SK-N-MC (cell line): ENCODE data around the gene SRM.

Experiments used
- EZH2 ChIP-seq: fragments of 200-600 bp; sonication (generic); IDR thresholded peaks from one replicate; pipeline ENCODE4 v1.6.1; 2017; ENCODE audit warnings: antibody characterized with exemption
- FOXP2 ChIP-seq: optimal IDR thresholded peaks from 2 replicates; pipeline ENCODE3; 2011; ENCODE audit warnings: mild to moderate bottlenecking, moderate library complexity; ENCODE audit not compliant: insufficient read depth; ENCODE audit errors: extremely low read length, control extremely low read depth
- POLR2AphosphoS5 ChIP-seq: IDR thresholded peaks from 2 replicates; pipeline ENCODE4 v1.6.1; 2012; ENCODE audit warnings: mild to moderate bottlenecking, low read depth, low read length, borderline replicate concordance

DNA sequence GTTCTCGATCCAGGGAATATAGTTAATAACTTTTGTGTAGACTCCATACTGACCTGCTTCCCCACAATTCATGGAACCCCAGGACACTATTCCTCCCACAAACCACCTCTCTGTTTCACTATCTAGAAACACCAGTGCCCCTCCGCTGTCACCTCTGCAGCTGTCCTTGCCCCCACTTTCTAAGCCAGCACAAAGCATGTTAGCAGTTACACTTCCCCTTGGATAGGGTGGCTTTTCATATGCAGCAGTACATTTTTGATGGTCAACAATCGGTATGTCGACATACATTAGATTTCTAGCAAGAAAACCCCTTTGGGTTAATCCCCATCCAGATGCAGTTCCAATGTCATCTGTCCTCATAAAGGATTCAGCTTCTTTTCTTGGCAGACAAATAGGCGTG lies 32.9 kb downstream of the SRM start:
- TF ChIP-seq POLR2AphosphoS5: peak; percentile 11; the same call in 1 of the 2 replicates
- TF ChIP-seq EZH2: no peak
- TF ChIP-seq FOXP2: no peak
